ENCODE results near the gene RNU7-1. TPM values are rescaled to one million over a fixed set of nuclear protein-coding genes. Genes with fewer than 3 reads are reported as not detected.

Gene RNU7-1
- total RNA-seq (2022) (not detected in 2 replicates), Bru-seq, nascent RNA (percentile 42 among the genes with signal in this experiment), BruChase-seq, experiment 1, labeled RNA remaining after a 6-hour chase (percentile 72 among the genes with signal in this experiment), BruChase-seq, experiment 2, labeled RNA remaining after a 2-hour chase (percentile 66 among the genes with signal in this experiment)
- long read RNA-seq, result 0 reads

GRCh38 chr12:6943722-6944380 lies at the start of gene RNU7-1, which contains the start of gene C12orf57:
Gene RNU7-1, plus strand, starts transcription at chr12:6943816.
Gene C12orf57, plus strand, starts transcription at chr12:6944022. Its CDS starts 100 bp downstream, at chr12:6944122.
- H3K4me3 Mint-ChIP-seq (ENCODE audit: low read depth, unreplicated experiment), result peak within 1 kb of the TSS; percentile 87
- peak within 1 kb of the TSS; percentile 100 for H3K27ac Mint-ChIP-seq (ENCODE audit: unreplicated experiment)
- BruUV-seq (replicated peaks), result TSS peak; percentile 93
- H3K9me3 Mint-ChIP-seq (ENCODE audit: low read depth, unreplicated experiment), result no peaks in the 10 kb centered on the region
- TF ChIP-seq CTCF (IDR thresholded peaks at IDR 0.05; ENCODE audit: unreplicated experiment), result no peak
- peaks cover 94% of the 10 kb centered on the region for H3K36me3 Mint-ChIP-seq (ENCODE audit: insufficient read depth, unreplicated experiment)
- H3K27me3 Mint-ChIP-seq (ENCODE audit: unreplicated experiment), result peaks cover 13% of the 10 kb centered on the region
- CTCF ChIA-PET, result interaction anchor here (0.8 to 4.3 kb wide), 10 partner anchors 18 to 170 kb away, joined by 3 to 90 read pairs (median 6); partner anchors contain the start of genes C1RL, LPCAT3 and SPSB2
- peak; percentile 80 for DNase-seq
- intact Hi-C loops (cut with micrococcal nuclease; ENCODE audit: unreplicated experiment), result loop anchor here (1.0 to 5.0 kb wide), 3 partner anchors 18 to 148 kb away; partner anchors contain the start of genes C1R and TPI1
- H3K4me1 Mint-ChIP-seq (ENCODE audit: low read depth, unreplicated experiment), result peaks cover 56% of the 10 kb centered on the region

- CTCF ChIA-PET, result no interaction called here
- TF ChIP-seq CTCF (IDR thresholded peaks at IDR 0.05; ENCODE audit: unreplicated experiment), result no peak
- DNase-seq, result no peak
- H3K9me3 Mint-ChIP-seq (ENCODE audit: low read depth, unreplicated experiment), result no peaks in the 10 kb centered on the region
- H3K36me3 Mint-ChIP-seq (ENCODE audit: insufficient read depth, unreplicated experiment), result peaks cover 17% of the 10 kb centered on the region
- H3K27me3 Mint-ChIP-seq (ENCODE audit: unreplicated experiment), result no peaks in the 10 kb centered on the region
- intact Hi-C loops (cut with micrococcal nuclease; ENCODE audit: unreplicated experiment), result no loop called here
- peaks cover 9% of the 10 kb centered on the region for H3K4me1 Mint-ChIP-seq (ENCODE audit: low read depth, unreplicated experiment)
- no peak overlapping the region for H3K4me3 Mint-ChIP-seq (ENCODE audit: low read depth, unreplicated experiment)
- H3K27ac Mint-ChIP-seq (ENCODE audit: unreplicated experiment), result no peak overlapping the region
- BruUV-seq (replicated peaks), result no TSS peak
These were observed 49.3 kb upstream of the RNU7-1 start for GRCh38 chr12:6894321-6894720.

GRCh38 chr12:6896846-6897435 lies 46.7 kb upstream of the RNU7-1 start:
- intact Hi-C loops (cut with micrococcal nuclease; ENCODE audit: unreplicated experiment), result no loop called here
- H3K9me3 Mint-ChIP-seq (ENCODE audit: low read depth, unreplicated experiment), result no peaks in the 10 kb centered on the region
- no peaks in the 10 kb centered on the region for H3K36me3 Mint-ChIP-seq (ENCODE audit: insufficient read depth, unreplicated experiment)
- no peak overlapping the region for H3K27ac Mint-ChIP-seq (ENCODE audit: unreplicated experiment)
- no peak overlapping the region for H3K4me3 Mint-ChIP-seq (ENCODE audit: low read depth, unreplicated experiment)
- no TSS peak for BruUV-seq (replicated peaks)
- H3K4me1 Mint-ChIP-seq (ENCODE audit: low read depth, unreplicated experiment), result peaks cover under 1% of the 10 kb centered on the region
- no peaks in the 10 kb centered on the region for H3K27me3 Mint-ChIP-seq (ENCODE audit: unreplicated experiment)
- CTCF ChIA-PET, result no interaction called here
- TF ChIP-seq CTCF (IDR thresholded peaks at IDR 0.05; ENCODE audit: unreplicated experiment), result no peak
- DNase-seq, result no peak

- H3K9me3 Mint-ChIP-seq (ENCODE audit: low read depth, unreplicated experiment), result no peaks in the 10 kb centered on the region
- no peak overlapping the region for H3K27ac Mint-ChIP-seq (ENCODE audit: unreplicated experiment)
- no TSS peak for BruUV-seq (replicated peaks)
- no peak overlapping the region for H3K4me3 Mint-ChIP-seq (ENCODE audit: low read depth, unreplicated experiment)
- no peaks in the 10 kb centered on the region for H3K27me3 Mint-ChIP-seq (ENCODE audit: unreplicated experiment)
- DNase-seq, result no peak
- no peaks in the 10 kb centered on the region for H3K4me1 Mint-ChIP-seq (ENCODE audit: low read depth, unreplicated experiment)
- intact Hi-C loops (cut with micrococcal nuclease; ENCODE audit: unreplicated experiment), result no loop called here
- H3K36me3 Mint-ChIP-seq (ENCODE audit: insufficient read depth, unreplicated experiment), result no peaks in the 10 kb centered on the region
- no peak for TF ChIP-seq CTCF (IDR thresholded peaks at IDR 0.05; ENCODE audit: unreplicated experiment)
- CTCF ChIA-PET, result no interaction called here
These were observed 44.2 kb upstream of the RNU7-1 start for GRCh38 chr12:6899427-6899826.

Data from Calu3 (cell line).